NCI-H2196 (cell line): ENCODE measurements around the gene C6orf163.
A peak's percentile ranks its signal among the peaks of the same experiment; 100 is the strongest.
"Not testable (repeated sequence)": the region's sequence is repeated elsewhere in the genome, so short reads cannot be mapped to it uniquely, and the experiment has no call there.

ENCODE experiments used
- DNase-seq: peaks from one replicate; lab custom pipeline; 2025; ENCODE audit not compliant: unreplicated experiment; lab: John Stamatoyannopoulos, UW

The C6orf163 gene

GRCh38 chr6:87344731-87345130, at the start of gene C6orf163:
TSS of gene C6orf163 (plus strand) at chr6:87344813. CDS start at chr6:87345100, 287 bp downstream.
- DNase-seq, result no peak

GRCh38 chr6:87297119-87297518, 47.5 kb upstream of the C6orf163 start:
- DNase-seq, result no peak

- not testable (repeated sequence) for DNase-seq
Observed at GRCh38 chr6:87301277-87301676, 43.3 kb upstream of the C6orf163 start.

GRCh38 chr6:87308970-87309369, 35.6 kb upstream of the C6orf163 start:
- DNase-seq, result no peak

- no peak for DNase-seq
Observed at GRCh38 chr6:87312860-87313259, 31.8 kb upstream of the C6orf163 start.

GRCh38 chr6:87315071-87315470, 29.5 kb upstream of the C6orf163 start:
- no peak for DNase-seq

- no peak for DNase-seq
Observed at GRCh38 chr6:87319271-87319987, 25.2 kb upstream of the C6orf163 start.

GRCh38 chr6:87322304-87323212, 22.1 kb upstream of the C6orf163 start, which contains the start of gene SMIM8:
TSS of gene SMIM8 (plus strand) at chr6:87322588. CDS start at chr6:87337032, 14,444 bp downstream.
- peak; percentile 86 for DNase-seq

- not testable (repeated sequence) for DNase-seq
Observed at GRCh38 chr6:87323880-87324279, 20.7 kb upstream of the C6orf163 start.

- DNase-seq, result no peak
Observed at GRCh38 chr6:87330961-87331360, 13.7 kb upstream of the C6orf163 start.

- no peak for DNase-seq
Observed at GRCh38 chr6:87333033-87333432, 11.6 kb upstream of the C6orf163 start.

GRCh38 chr6:87333591-87334181, 10.9 kb upstream of the C6orf163 start:
- no peak for DNase-seq

- DNase-seq, result no peak
Observed at GRCh38 chr6:87334683-87335082, 9.9 kb upstream of the C6orf163 start.

- no peak for DNase-seq
Observed at GRCh38 chr6:87336367-87336766, 8.2 kb upstream of the C6orf163 start.

GRCh38 chr6:87340230-87340629, 4.4 kb upstream of the C6orf163 start:
- no peak for DNase-seq

- DNase-seq, result no peak
Observed at GRCh38 chr6:87341158-87341557, 3.5 kb upstream of the C6orf163 start.

GRCh38 chr6:87341899-87342298, 2.7 kb upstream of the C6orf163 start:
- no peak for DNase-seq

- no peak for DNase-seq
Observed at GRCh38 chr6:87342829-87343228, 1.8 kb upstream of the C6orf163 start.

GRCh38 chr6:87346700-87347099, 2.1 kb downstream of the C6orf163 start:
- DNase-seq, result no peak

- no peak for DNase-seq
Observed at GRCh38 chr6:87349896-87350295, 5.3 kb downstream of the C6orf163 start.

- no peak for DNase-seq
Observed at GRCh38 chr6:87350516-87350915, 5.9 kb downstream of the C6orf163 start.

GRCh38 chr6:87351583-87351982, 7.0 kb downstream of the C6orf163 start:
- no peak for DNase-seq
